ENCODE measurements around the gene COX6A2. TPM values are rescaled to one million over a fixed set of nuclear protein-coding genes. Genes with fewer than 3 reads are reported as not detected.
"Not testable (repeated sequence)": the region's sequence is repeated elsewhere in the genome, so short reads cannot be mapped to it uniquely, and the experiment has no call there.

Gene COX6A2
- total RNA-seq, 4 donors from 2014 or later = not detected

DNA sequence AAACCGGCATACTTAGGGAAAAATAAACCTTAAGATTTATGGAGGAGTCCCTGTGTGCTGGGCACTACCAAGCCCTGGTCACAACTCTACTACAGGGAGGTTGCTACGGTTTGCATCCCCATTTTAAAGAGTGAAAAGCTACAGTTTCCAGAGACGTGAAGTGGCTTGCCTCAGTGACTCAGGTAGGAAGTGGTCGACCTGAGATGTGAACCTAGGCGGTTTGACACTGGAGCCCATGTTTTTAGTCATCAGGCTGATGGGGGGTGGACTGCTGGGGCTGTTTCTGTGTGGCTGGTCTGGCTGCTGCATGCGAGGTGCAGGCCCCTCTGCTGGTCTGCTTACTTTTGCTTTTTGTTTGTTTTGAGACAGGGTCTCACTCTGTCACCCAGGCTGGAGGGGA is 6.6 kb downstream of the COX6A2 start:
- Histone ChIP-seq H3K4me3 (no peak overlapping the region), H3K36me3 (no peaks in the 10 kb centered on the region), H3K9me3 (no peaks in the 10 kb centered on the region), H3K27ac (no peak overlapping the region), H3K27me3 (peaks cover 0 to 70% (median 0%) of the 10 kb centered on the region in 4 donors), H3K4me1 (no peaks in the 10 kb centered on the region)
- intact Hi-C loops (cut with DNase I) = no loop called here
- no peak for DNase-seq
- TF ChIP-seq POLR2A (IDR thresholded peaks at IDR 0.05) = no peak
- TF ChIP-seq, protein P1, sequence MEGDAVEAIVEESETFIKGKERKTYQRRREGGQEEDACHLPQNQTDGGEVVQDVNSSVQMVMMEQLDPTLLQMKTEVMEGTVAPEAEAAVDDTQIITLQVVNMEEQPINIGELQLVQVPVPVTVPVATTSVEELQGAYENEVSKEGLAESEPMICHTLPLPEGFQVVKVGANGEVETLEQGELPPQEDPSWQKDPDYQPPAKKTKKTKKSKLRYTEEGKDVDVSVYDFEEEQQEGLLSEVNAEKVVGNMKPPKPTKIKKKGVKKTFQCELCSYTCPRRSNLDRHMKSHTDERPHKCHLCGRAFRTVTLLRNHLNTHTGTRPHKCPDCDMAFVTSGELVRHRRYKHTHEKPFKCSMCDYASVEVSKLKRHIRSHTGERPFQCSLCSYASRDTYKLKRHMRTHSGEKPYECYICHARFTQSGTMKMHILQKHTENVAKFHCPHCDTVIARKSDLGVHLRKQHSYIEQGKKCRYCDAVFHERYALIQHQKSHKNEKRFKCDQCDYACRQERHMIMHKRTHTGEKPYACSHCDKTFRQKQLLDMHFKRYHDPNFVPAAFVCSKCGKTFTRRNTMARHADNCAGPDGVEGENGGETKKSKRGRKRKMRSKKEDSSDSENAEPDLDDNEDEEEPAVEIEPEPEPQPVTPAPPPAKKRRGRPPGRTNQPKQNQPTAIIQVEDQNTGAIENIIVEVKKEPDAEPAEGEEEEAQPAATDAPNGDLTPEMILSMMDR (IDR thresholded peaks at IDR 0.05) = no peak
- WGBS, 2 donors = 32 to 41% methylated on average over 6 of the region's 6 CpGs

DNA sequence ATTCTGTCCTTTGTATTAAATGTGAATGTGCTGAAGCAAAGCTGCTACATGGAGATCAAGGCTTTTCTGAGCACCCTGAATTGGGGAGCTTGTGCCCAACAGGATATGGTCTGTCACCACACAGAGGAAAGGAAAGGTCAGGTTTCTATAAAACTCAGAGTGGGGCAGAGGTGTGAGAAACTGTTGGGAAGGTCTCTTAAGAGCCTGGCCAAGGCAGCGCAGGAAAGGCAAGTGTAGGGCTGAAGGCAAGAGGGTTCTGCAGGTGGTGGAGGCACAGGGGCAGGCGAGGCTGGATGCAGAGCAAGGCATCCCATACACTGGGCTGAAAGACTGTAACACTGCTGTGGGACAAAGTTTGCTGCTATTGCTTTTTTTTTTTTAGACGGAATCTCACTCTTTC is 8.1 kb downstream of the COX6A2 start:
- Histone ChIP-seq H3K4me3 (no peak overlapping the region), H3K4me1 (no peaks in the 10 kb centered on the region), H3K9me3 (no peaks in the 10 kb centered on the region), H3K27me3 (peaks cover 0 to 78% (median 0%) of the 10 kb centered on the region in 4 donors), H3K36me3 (no peaks in the 10 kb centered on the region), H3K27ac (no peak overlapping the region)
- 73 to 84% methylated on average over 3 of the region's 3 CpGs for WGBS, 2 donors
- intact Hi-C loops (cut with DNase I) = no loop called here
- DNase-seq = no peak
- TF ChIP-seq, protein P1 (IDR thresholded peaks at IDR 0.05) = no peak
- no peak for TF ChIP-seq POLR2A (IDR thresholded peaks at IDR 0.05)

DNA sequence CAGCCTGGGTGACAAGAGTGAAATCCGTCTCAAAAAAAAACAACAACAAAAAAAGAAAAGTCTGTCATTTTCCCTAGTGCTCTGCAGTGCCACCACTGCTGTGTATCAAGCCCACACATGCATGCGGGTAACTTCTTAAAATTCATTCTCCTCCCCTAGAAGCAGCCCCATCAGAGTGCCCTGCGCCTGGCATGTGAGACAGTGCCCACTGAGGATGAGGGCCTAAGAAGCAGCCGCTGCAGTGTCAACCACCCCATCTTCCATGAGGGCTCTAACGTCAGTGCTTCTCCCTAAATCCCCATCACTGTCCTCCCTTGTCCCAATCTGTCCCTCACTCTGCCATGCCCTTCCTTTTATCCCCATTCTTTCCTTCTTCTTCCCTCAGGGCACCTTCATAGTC is 10.2 kb downstream of the COX6A2 start:
- H3K4me1 ChIP-seq = no peaks in the 10 kb centered on the region
- 89 to 92% methylated on average over 5 of the region's 5 CpGs for WGBS, 2 donors
- no peaks in the 10 kb centered on the region for H3K36me3 ChIP-seq
- no peak for TF ChIP-seq POLR2A (IDR thresholded peaks at IDR 0.05)
- TF ChIP-seq, protein P1 (IDR thresholded peaks at IDR 0.05) = no peak
- peaks cover 0 to 70% (median 0%) of the 10 kb centered on the region in 4 donors for H3K27me3 ChIP-seq
- intact Hi-C loops (cut with DNase I) = no loop called here
- H3K27ac ChIP-seq = no peak overlapping the region
- H3K9me3 ChIP-seq = no peaks in the 10 kb centered on the region
- DNase-seq = no peak
- H3K4me3 ChIP-seq = no peak overlapping the region

DNA sequence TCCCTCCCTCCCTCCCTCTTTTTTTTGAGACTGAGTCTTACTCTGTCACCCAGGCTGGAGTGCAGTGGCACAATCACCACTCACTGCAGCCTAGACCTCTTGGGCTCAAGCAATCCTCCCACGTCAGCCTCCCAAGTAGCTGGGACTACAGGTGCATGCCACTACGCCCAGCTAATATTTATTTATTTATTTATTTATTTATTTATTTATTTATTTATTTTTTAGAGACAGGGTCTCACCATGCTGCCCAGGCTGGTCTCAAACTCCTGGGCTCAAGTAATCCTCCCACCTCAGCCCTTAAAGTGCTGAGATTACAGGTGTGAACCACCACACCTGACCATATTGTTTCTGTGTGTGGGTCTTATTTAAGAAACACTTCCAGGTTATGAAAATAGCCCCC is 11.1 kb downstream of the COX6A2 start:
- H3K36me3 ChIP-seq; H3K9me3 ChIP-seq; intact Hi-C loops (cut with DNase I); DNase-seq; H3K4me1 ChIP-seq; H3K4me3 ChIP-seq; H3K27ac ChIP-seq: not testable (repeated sequence)
- H3K27me3 ChIP-seq = peaks cover 0 to 63% (median 0%) of the 10 kb centered on the region in 4 donors
- 77 to 85% methylated on average over 2 of the region's 2 CpGs for WGBS, 2 donors

DNA sequence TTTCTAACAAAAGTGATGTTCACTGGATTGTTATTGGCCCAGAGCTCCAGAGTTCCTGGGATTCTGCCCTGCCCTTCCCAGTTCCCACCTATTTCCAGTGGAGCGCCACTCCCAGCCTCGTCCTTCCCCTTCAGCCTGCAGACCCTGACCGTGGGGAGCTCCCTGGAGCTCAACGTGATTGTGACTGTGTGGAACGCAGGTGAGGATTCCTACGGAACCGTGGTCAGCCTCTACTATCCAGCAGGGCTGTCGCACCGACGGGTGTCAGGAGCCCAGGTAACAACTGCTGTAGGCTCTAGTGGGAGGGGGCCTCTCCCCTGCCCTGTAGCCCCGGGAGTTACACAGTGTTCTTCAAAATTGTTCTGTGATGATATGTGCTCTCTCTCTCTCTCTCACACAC is 11.8 kb downstream of the COX6A2 start:
- Histone ChIP-seq H3K4me1 (no peaks in the 10 kb centered on the region), H3K9me3 (no peaks in the 10 kb centered on the region), H3K4me3 (no peak overlapping the region), H3K36me3 (no peaks in the 10 kb centered on the region), H3K27me3 (peaks cover 0 to 58% (median 0%) of the 10 kb centered on the region in 4 donors), H3K27ac (no peak overlapping the region)
- intact Hi-C loops (cut with DNase I) = no loop called here
- DNase-seq = no peak
- TF ChIP-seq, protein P1 (IDR thresholded peaks at IDR 0.05) = no peak
- WGBS, 2 donors = 75 to 82% methylated on average over 9 to 11 of the region's 11 CpGs

DNA sequence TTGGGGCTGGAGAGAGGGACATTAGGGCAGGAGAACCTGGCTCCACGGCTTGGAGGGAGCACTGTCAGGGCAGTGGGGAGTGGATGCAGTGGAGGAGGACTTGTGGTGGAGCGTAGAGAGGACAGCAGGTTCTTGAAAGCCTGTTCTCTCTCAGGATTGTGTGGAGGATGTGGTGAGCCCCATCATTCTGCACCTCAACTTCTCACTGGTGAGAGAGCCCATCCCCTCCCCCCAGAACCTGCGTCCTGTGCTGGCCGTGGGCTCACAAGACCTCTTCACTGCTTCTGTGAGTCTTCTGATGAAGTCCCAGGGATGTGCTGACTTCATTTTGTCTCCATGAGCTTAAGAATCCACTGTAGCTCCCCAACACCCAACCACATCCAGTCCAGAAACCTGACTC is 13.5 kb downstream of the COX6A2 start:
- H3K9me3 ChIP-seq = no peaks in the 10 kb centered on the region
- TF ChIP-seq, protein P1 (IDR thresholded peaks at IDR 0.05) = no peak
- no peak for TF ChIP-seq POLR2A (IDR thresholded peaks at IDR 0.05)
- no peaks in the 10 kb centered on the region for H3K36me3 ChIP-seq
- no peak for DNase-seq
- H3K4me1 ChIP-seq = no peaks in the 10 kb centered on the region
- intact Hi-C loops (cut with DNase I) = no loop called here
- WGBS, 2 donors = 70 to 72% methylated on average over 4 of the region's 4 CpGs
- peaks cover 0 to 55% (median 0%) of the 10 kb centered on the region in 4 donors for H3K27me3 ChIP-seq
- H3K27ac ChIP-seq = no peak overlapping the region
- no peak overlapping the region for H3K4me3 ChIP-seq

All from esophagus squamous epithelium (tissue), 5 donors.